ENCODE measurements around the gene KRT39.

KRT39 gene

DNA sequence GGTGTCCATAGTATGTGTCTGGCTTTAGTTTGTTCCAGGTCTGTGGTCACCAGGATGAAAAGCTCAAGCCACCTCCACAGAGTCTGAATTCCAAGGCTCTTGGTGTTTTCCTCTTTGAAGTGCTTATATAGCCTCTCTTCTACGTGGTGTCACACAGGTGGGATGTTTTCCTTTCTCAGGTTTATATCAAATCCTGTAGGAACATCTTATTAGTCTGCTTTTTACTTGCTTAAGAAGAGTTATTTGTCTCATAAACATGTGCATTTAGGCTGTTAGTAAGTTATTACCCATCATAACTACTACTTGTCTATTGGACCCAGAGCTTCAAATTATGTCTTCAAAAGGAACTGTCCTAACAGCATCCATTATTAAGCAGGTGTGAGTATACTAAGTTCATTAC, at the start of gene KRT39:
TSS of gene KRT39 (minus strand) at position 101 of the 400 bp plus-strand sequence. CDS start at position 9, 92 bp downstream.
- Histone ChIP-seq H3K4me3 (ENCODE audit: low read depth, low read length) (no peak within 1 kb of the TSS), H3K36me3 (no peaks in the 10 kb centered on the region), H3K27me3 (ENCODE audit: insufficient read depth, low read depth, severe bottlenecking) (no peaks in the 10 kb centered on the region), H3K9me3 (ENCODE audit: severe bottlenecking) (peaks cover 2% of the 10 kb centered on the region), H3K27ac (no peak within 1 kb of the TSS)
- DNase-seq, result no peak
- TF ChIP-seq, protein P1, sequence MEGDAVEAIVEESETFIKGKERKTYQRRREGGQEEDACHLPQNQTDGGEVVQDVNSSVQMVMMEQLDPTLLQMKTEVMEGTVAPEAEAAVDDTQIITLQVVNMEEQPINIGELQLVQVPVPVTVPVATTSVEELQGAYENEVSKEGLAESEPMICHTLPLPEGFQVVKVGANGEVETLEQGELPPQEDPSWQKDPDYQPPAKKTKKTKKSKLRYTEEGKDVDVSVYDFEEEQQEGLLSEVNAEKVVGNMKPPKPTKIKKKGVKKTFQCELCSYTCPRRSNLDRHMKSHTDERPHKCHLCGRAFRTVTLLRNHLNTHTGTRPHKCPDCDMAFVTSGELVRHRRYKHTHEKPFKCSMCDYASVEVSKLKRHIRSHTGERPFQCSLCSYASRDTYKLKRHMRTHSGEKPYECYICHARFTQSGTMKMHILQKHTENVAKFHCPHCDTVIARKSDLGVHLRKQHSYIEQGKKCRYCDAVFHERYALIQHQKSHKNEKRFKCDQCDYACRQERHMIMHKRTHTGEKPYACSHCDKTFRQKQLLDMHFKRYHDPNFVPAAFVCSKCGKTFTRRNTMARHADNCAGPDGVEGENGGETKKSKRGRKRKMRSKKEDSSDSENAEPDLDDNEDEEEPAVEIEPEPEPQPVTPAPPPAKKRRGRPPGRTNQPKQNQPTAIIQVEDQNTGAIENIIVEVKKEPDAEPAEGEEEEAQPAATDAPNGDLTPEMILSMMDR (IDR thresholded peaks at IDR 0.05; ENCODE audit: low read depth, low read length), result no peak

DNA sequence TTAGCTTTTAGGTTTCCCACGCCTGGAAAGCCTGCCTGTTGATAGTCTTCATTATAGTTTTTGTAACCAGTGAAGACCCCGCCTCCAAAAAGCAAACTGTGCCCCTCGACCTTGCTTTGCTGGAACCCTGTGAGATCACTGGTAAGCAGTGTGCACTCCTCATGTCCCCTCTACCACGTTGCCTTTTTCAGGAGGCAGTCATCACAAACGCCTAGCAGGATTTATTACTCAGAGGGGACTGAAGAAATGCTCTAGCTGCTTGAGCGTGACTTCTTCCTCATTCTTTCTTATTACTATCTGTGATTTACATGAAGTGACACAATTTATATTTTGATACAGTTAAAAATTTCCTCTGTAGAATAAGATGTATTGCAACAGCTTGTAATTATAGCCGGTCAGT, 48.7 kb upstream of the KRT39 start:
- no peaks in the 10 kb centered on the region for H3K27me3 ChIP-seq (ENCODE audit: insufficient read depth, low read depth, severe bottlenecking)
- TF ChIP-seq, protein P1 (IDR thresholded peaks at IDR 0.05; ENCODE audit: low read depth, low read length), result no peak
- no peaks in the 10 kb centered on the region for H3K9me3 ChIP-seq (ENCODE audit: severe bottlenecking)
- no peaks in the 10 kb centered on the region for H3K36me3 ChIP-seq
- H3K4me3 ChIP-seq (ENCODE audit: low read depth, low read length), result no peak overlapping the region
- no peak for DNase-seq
- no peak overlapping the region for H3K27ac ChIP-seq

- Histone ChIP-seq H3K27ac (peak overlapping the region; percentile 68; the same call in 1 of the 2 replicates), H3K9me3 (ENCODE audit: severe bottlenecking) (no peaks in the 10 kb centered on the region), H3K36me3 (no peaks in the 10 kb centered on the region), H3K4me3 (ENCODE audit: low read depth, low read length) (no peak overlapping the region), H3K27me3 (ENCODE audit: insufficient read depth, low read depth, severe bottlenecking) (no peaks in the 10 kb centered on the region)
- TF ChIP-seq, protein P1 (IDR thresholded peaks at IDR 0.05; ENCODE audit: low read depth, low read length), result no peak
- peak; percentile 12 for DNase-seq
Measured at GRCh38 chr17:41013606-41014005, 46.9 kb upstream of the KRT39 start.

GRCh38 chr17:41013181-41013580, 46.4 kb upstream of the KRT39 start:
- TF ChIP-seq, protein P1 (IDR thresholded peaks at IDR 0.05; ENCODE audit: low read depth, low read length), result no peak
- Histone ChIP-seq H3K27me3 (ENCODE audit: insufficient read depth, low read depth, severe bottlenecking) (no peaks in the 10 kb centered on the region), H3K9me3 (ENCODE audit: severe bottlenecking) (no peaks in the 10 kb centered on the region), H3K4me3 (ENCODE audit: low read depth, low read length) (no peak overlapping the region), H3K27ac (peak overlapping the region; percentile 68), H3K36me3 (no peaks in the 10 kb centered on the region)
- DNase-seq, result no peak

- H3K27ac ChIP-seq, result peak overlapping the region; percentile 68
- H3K36me3 ChIP-seq, result no peaks in the 10 kb centered on the region
- peak; percentile 49 for DNase-seq
- H3K27me3 ChIP-seq (ENCODE audit: insufficient read depth, low read depth, severe bottlenecking), result no peaks in the 10 kb centered on the region
- TF ChIP-seq, protein P1 (IDR thresholded peaks at IDR 0.05; ENCODE audit: low read depth, low read length), result no peak
- no peaks in the 10 kb centered on the region for H3K9me3 ChIP-seq (ENCODE audit: severe bottlenecking)
- H3K4me3 ChIP-seq (ENCODE audit: low read depth, low read length), result no peak overlapping the region
Measured at GRCh38 chr17:41012326-41013120, 45.8 kb upstream of the KRT39 start.

Data from WERI-Rb-1 (cell line).